GM12872 (cell line): Measurements from ENCODE around the gene CPSF6.

ENCODE experiments used
- TF ChIP-seq, protein P1 (sequence below): IDR thresholded peaks from 3 replicates; pipeline ENCODE4 v1.5.1; 2011; ENCODE audit warnings: low read depth, mild to moderate bottlenecking, low read length, moderate library complexity; ENCODE audit not compliant: insufficient read depth

The CPSF6 gene, protein sequence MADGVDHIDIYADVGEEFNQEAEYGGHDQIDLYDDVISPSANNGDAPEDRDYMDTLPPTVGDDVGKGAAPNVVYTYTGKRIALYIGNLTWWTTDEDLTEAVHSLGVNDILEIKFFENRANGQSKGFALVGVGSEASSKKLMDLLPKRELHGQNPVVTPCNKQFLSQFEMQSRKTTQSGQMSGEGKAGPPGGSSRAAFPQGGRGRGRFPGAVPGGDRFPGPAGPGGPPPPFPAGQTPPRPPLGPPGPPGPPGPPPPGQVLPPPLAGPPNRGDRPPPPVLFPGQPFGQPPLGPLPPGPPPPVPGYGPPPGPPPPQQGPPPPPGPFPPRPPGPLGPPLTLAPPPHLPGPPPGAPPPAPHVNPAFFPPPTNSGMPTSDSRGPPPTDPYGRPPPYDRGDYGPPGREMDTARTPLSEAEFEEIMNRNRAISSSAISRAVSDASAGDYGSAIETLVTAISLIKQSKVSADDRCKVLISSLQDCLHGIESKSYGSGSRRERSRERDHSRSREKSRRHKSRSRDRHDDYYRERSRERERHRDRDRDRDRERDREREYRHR

DNA sequence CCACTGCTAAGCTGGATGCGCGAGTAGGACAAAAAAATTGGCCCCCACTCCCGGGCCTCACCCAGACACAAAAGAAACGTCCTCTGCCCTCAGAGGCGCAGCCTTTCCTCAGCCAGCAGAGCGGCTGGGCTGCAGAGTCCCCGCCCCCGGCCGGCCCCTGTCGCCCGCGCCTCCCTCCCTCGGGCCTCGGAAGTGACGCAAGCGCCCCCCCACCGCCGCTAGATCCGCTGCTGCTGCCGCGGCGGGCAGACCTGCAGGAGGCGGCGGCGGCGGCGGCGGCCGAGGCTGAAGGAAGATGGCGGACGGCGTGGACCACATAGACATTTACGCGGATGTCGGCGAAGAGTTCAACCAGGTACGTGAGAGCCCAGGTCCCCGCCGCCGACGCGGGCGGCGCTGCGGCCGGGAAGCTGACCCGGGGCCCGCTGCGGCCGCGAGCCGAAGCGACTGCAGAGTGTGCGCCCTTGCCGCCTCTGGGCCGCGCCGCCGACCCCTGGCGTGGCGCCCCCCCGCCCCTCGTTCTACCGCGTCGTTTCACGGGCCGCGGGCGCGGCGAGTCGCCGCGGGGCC is at the start of gene CPSF6:
CPSF6 (plus strand) TSS at position 218 of the 570 bp plus-strand sequence; CDS start at position 296, 78 bp downstream.
- TF ChIP-seq, protein P1, sequence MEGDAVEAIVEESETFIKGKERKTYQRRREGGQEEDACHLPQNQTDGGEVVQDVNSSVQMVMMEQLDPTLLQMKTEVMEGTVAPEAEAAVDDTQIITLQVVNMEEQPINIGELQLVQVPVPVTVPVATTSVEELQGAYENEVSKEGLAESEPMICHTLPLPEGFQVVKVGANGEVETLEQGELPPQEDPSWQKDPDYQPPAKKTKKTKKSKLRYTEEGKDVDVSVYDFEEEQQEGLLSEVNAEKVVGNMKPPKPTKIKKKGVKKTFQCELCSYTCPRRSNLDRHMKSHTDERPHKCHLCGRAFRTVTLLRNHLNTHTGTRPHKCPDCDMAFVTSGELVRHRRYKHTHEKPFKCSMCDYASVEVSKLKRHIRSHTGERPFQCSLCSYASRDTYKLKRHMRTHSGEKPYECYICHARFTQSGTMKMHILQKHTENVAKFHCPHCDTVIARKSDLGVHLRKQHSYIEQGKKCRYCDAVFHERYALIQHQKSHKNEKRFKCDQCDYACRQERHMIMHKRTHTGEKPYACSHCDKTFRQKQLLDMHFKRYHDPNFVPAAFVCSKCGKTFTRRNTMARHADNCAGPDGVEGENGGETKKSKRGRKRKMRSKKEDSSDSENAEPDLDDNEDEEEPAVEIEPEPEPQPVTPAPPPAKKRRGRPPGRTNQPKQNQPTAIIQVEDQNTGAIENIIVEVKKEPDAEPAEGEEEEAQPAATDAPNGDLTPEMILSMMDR, result no peak

DNA sequence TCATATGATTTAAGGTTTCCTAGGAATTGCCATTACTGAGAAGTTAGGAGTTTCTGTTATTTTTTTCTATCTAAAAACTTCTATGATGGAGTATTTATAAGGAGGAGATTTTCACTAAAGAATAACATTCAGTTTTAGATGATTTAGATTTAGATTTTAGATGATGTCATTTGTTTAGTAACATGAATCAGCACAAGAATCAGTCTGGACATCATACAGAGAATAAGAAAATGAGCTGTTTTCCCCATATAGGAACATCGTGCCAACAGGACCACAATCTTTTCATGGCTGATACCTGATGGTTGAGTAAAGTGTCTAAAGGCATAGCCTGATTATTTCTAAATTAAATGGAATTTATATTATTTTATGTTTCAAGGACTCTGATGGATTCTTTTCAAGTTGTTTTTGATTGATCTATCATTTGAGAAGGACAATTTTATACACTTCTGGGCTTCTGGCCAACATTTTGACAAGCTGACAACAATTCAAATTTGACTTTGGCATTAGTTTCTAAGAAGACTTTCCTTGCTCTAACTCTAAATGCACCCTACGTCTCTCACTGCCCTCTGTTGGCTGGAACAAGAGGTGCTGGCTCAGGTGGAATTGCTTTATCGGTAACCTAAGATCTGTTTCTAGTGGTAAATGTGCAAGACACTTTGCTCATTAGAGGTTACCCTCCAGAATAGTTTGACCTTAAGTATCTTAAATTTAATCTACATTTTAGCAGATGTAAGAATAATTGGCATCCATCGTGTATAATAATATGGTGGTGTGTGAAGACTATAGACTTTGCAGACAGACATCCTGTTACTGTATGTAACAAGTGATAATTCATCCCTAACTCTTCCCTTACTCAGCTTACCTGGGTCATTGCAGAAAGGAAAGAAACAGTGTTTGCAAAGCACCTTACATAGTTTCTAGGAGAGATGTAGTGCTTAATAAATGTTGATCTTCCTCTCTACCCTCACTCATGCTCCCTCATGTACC is 42.8 kb upstream of the CPSF6 start:
- TF ChIP-seq, protein P1, result peak; percentile 37; the same call in 2 of the 3 replicates

DNA sequence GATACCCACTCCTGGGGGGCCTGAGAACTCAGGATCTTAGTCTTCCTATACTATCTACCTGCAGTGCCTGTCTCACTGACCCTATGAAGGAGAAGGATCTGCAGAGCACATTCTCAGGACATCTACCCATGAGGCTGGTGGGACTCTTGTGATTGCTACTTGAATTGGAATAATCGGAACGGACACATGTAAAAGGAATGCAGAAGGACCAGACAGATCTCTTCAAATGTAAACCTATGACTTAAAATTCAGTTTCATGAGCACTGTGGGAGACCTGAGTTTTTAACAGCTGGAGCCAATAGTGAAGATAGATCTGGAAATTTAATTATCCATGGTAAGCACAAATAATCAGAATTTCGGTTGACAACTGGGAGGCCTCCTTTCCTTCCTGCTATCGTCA is 35.2 kb upstream of the CPSF6 start:
- TF ChIP-seq, protein P1, result no peak

DNA sequence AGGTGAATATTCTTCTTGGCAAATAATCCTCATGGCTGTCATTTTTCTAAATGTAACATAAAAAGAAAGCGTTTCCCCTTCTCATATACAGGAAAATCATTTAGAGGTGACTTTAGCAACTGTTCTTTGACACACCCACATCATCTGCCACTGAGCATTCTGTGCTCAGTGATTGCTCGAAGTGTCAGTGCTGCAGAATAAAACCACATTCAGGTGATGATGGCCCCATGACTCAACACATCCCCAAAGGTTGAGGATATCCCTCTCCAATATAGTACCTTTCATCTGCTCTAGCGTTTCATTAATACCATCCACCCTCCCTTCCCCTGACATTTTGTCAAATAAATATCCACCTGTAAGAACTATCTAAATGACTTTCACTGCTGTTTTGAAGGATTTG is 28.7 kb upstream of the CPSF6 start:
- TF ChIP-seq, protein P1, result no peak

DNA sequence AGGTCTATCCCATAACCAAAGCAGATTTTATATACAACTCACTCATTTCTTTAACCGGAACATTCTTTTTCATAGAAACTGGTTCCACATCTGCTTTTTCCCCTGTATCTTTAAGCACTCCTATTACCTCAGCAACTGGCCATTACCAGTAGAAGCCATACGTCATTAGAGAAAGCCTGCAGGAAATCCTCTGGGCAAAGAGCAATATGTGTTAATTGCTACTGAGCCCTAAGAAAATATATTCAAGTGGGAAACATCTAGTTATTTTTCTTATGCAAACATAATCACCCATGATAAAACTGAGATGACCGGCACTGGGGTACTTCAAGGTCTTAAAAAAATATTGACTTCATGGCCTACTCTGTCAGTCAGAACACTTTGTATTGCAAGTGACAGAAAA is 28.2 kb upstream of the CPSF6 start:
- TF ChIP-seq, protein P1, result no peak

DNA sequence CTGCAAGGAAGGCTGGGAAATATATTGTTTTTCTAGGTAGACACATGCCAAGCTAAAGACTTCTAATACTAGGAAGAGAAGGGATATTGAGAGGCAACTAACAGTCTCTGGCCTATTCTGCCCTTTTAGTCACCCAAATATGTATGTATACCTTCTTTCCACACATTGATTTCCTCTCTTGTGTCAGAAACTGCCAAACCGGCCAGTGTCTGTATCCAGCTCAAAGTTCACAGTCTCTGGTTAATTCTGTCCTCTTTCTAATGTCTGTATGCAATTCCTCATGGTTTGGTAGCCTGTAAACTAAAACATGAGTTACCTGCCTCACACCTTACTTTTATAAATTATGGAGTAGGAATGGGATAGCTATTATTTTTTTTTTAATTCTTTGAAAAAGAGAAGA is 25.2 kb upstream of the CPSF6 start:
- TF ChIP-seq, protein P1, result no peak

DNA sequence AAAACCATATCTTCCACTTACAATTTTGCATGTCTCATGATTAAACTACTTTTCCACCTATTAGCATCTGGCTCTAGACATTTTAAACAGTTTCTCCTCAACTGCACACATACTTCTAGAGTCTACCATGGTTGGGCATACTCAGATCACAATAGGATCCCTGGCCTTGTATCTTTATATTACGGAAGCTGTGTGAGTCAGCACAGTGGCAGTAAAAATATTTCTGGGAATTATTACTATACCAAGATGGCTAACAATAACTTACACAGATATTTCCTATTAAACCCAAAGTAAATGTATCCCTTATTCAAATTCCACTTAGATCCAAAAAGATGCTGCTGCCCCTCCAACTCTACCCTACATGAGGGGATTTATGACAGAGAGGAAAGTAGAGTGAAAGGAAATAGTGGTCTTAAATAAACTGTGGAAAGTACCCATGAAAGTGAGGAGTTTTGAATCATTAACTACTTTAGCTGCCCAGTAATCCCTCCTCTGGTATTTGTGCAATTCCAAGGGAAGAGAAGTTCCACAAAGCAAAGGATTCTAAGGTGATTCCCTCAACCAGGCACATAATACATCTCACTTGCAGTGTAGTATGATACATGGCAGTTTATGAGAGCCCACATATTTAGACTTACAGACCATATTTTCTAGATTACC is 14.0 kb upstream of the CPSF6 start:
- TF ChIP-seq, protein P1, result no peak
